Measurements from ENCODE around the gene SIRT5. TPM values are rescaled to one million over a fixed set of nuclear protein-coding genes. Genes with fewer than 3 reads are reported as not detected.

SIRT5 gene
- total RNA-seq, 1 experiment from 2014 or later: 10.9 TPM

DNA sequence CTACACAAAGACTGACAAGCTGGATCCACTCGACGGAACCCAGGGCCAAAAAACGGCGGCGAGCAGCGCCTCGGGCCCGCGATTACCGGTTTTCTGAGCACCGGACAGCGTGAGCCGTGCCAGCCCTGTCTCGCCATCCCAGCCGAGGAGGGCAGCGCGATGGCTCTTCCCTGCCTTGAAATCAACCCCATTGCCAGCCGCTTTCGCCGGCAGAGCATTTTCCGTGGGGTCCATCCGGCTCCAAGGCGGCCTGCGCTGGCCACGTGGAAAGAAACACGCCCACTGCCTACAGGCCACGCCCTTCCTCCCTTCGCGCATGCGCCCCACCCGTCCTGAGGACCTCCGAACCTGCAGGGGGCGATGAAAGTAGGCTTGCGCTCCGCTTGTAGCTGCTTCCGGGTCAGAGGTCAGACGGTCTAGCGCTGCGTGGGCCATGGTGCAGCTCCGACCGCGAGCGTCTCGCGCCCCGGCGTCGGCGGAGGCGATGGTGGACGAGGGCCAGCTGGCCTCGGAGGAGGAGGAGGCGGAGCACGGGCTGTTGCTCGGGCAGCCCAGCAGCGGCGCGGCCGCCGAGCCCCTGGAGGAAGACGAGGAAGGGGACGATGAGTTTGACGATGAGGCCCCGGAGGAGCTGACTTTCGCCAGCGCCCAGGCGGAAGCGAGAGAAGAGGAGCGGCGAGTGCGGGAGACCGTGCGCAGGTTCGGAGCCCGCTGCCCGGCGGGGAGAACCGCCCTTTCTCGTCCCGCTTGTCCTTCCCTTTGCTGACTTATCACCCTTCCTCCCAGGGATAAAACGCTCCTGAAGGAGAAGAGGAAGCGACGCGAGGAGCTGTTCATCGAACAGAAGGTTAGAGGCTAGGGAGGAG is 40.8 kb downstream of the SIRT5 start, which contains the start of gene NOL7:
NOL7 (plus strand) TSS at position 410 of the 866 bp plus-strand sequence; CDS start at position 434, 24 bp downstream.
- Histone ChIP-seq H3K9me2 (replicated peaks; ENCODE audit: low read length) (no peaks in the 10 kb centered on the region), H3K27me3 (ENCODE audit: low read length) (no peaks in the 10 kb centered on the region), H3K9me3 (ENCODE audit: low read length) (no peaks in the 10 kb centered on the region), H3K36me3 (ENCODE audit: low read depth, low read length) (peaks cover 26% of the 10 kb centered on the region), H2AFZ (ENCODE audit: low read length) (peak within 1 kb of the TSS; percentile 73), H3K27ac (ENCODE audit: low read length) (peak within 1 kb of the TSS; percentile 62), H3K9ac (ENCODE audit: low read length) (peak within 1 kb of the TSS; percentile 89), H3K4me1 (ENCODE audit: insufficient read depth, low read length) (peaks cover 22% of the 10 kb centered on the region), H3K4me3 (ENCODE audit: low read length) (peak within 1 kb of the TSS; percentile 86), H3K79me2 (ENCODE audit: low read length) (peaks cover 44% of the 10 kb centered on the region), H3K4me2 (ENCODE audit: low read length) (peak within 1 kb of the TSS; percentile 91), H4K20me1 (ENCODE audit: low read length) (peaks cover 8% of the 10 kb centered on the region), H3F3A (ENCODE audit: low read length, unreplicated experiment) (no peaks in the 10 kb centered on the region)
- DNase-seq (peak; percentile 98), ATAC-seq (peak; percentile 87)
- intact Hi-C loops (cut with micrococcal nuclease): loop anchor here (1.0 to 5.0 kb wide), 5 partner anchors 40 to 288 kb away; partner anchors contain the start of gene TBC1D7
- ChIA-PET CTCF (interaction anchor here (0.6 to 1.4 kb wide), 8 partner anchors 12 to 287 kb away, joined by 3 to 13 read pairs (median 4); partner anchors contain the start of genes RANBP9, SIRT5 and TBC1D7), POLR2A (ENCODE audit: unreplicated experiment) (interaction anchor here (0.5 to 1.3 kb wide), 5 partner anchors 41 to 309 kb away, joined by 3 to 8 read pairs (median 4); partner anchors contain the start of genes SIRT5 and TBC1D7)
- TF ChIP-seq EZH2phosphoT487 (IDR thresholded peaks at IDR 0.05; ENCODE audit: borderline replicate concordance, low read length) (no peak), EZH2 (IDR thresholded peaks at IDR 0.05; ENCODE audit: low read length, unreplicated experiment) (no peak)
- TF ChIP-seq, protein P1, sequence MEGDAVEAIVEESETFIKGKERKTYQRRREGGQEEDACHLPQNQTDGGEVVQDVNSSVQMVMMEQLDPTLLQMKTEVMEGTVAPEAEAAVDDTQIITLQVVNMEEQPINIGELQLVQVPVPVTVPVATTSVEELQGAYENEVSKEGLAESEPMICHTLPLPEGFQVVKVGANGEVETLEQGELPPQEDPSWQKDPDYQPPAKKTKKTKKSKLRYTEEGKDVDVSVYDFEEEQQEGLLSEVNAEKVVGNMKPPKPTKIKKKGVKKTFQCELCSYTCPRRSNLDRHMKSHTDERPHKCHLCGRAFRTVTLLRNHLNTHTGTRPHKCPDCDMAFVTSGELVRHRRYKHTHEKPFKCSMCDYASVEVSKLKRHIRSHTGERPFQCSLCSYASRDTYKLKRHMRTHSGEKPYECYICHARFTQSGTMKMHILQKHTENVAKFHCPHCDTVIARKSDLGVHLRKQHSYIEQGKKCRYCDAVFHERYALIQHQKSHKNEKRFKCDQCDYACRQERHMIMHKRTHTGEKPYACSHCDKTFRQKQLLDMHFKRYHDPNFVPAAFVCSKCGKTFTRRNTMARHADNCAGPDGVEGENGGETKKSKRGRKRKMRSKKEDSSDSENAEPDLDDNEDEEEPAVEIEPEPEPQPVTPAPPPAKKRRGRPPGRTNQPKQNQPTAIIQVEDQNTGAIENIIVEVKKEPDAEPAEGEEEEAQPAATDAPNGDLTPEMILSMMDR (conservative IDR thresholded peaks at IDR 0.05; ENCODE audit: low read depth, low read length): peak; percentile 89
- TSS peak; percentile 47 for BruUV-seq (replicated peaks)

DNA sequence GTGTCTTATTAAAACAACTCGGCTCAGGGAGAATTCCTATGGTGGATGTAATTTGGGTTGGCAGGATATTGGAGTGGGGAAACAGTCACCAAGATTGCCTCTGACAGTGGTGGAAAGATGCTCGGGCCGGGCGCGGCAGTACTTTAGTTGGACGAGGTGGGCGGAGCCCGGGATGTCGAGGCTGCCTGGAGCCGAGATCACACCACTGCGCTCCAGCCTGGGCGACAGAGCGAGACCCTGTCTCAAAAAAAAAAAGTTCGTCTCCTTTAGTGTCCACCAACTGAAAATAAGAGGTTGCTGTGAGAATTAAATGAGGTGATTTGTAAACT is 41.4 kb downstream of the SIRT5 start:
- Histone ChIP-seq H3F3A (ENCODE audit: low read length, unreplicated experiment) (no peaks in the 10 kb centered on the region), H4K20me1 (ENCODE audit: low read length) (peaks cover 8% of the 10 kb centered on the region), H2AFZ (ENCODE audit: low read length) (peak overlapping the region; percentile 73), H3K4me3 (ENCODE audit: low read length) (peak overlapping the region; percentile 86), H3K9me3 (ENCODE audit: low read length) (no peaks in the 10 kb centered on the region), H3K4me2 (ENCODE audit: low read length) (peak overlapping the region; percentile 91), H3K9ac (ENCODE audit: low read length) (peak overlapping the region; percentile 89), H3K36me3 (ENCODE audit: low read depth, low read length) (peaks cover 32% of the 10 kb centered on the region), H3K4me1 (ENCODE audit: insufficient read depth, low read length) (peaks cover 22% of the 10 kb centered on the region), H3K9me2 (replicated peaks; ENCODE audit: low read length) (no peaks in the 10 kb centered on the region), H3K27ac (ENCODE audit: low read length) (peak overlapping the region; percentile 41), H3K79me2 (ENCODE audit: low read length) (peaks cover 44% of the 10 kb centered on the region), H3K27me3 (ENCODE audit: low read length) (no peaks in the 10 kb centered on the region)
- ATAC-seq (peak; percentile 57), DNase-seq (peak; percentile 41)
- ChIA-PET POLR2A (ENCODE audit: unreplicated experiment) (interaction anchor here (0.5 to 1.3 kb wide), 5 partner anchors 41 to 308 kb away, joined by 3 to 8 read pairs (median 4); partner anchors contain the start of genes SIRT5 and TBC1D7), CTCF (interaction anchor here (0.6 to 1.4 kb wide), 7 partner anchors 41 to 287 kb away, joined by 3 to 13 read pairs (median 4); partner anchors contain the start of genes RANBP9, SIRT5 and TBC1D7)
- TF ChIP-seq EZH2 (IDR thresholded peaks at IDR 0.05; ENCODE audit: low read length, unreplicated experiment) (no peak), EZH2phosphoT487 (IDR thresholded peaks at IDR 0.05; ENCODE audit: borderline replicate concordance, low read length) (no peak)
- TF ChIP-seq, protein P1 (conservative IDR thresholded peaks at IDR 0.05; ENCODE audit: low read depth, low read length): no peak
- intact Hi-C loops (cut with micrococcal nuclease): loop anchor here (1.0 to 5.0 kb wide), 2 partner anchors 94 to 182 kb away; no protein-coding TSS in a partner anchor
- BruUV-seq (replicated peaks): no TSS peak

Data from PC-3 (cell line).